GM18520 (cell line): ENCODE results near the gene TEFM.
"Not testable (repeated sequence)": the region's sequence is repeated elsewhere in the genome, so short reads cannot be mapped to it uniquely, and the experiment has no call there.

Experiments used
- ATAC-seq: cut with Tn5 transposase; IDR thresholded peaks from one replicate; pipeline ENCODE4 v1.9.1; 2021; ENCODE audit not compliant: unreplicated experiment

The TEFM gene

GRCh38 chr17:30921544-30922196, 15.6 kb upstream of the TEFM start, which contains the start of gene ADAP2:
TSS of gene ADAP2 (plus strand) at chr17:30921945. CDS start at chr17:30922015, 70 bp downstream.
- ATAC-seq = no peak

- ATAC-seq = no peak
Measured at GRCh38 chr17:30920683-30921543, 14.9 kb upstream of the TEFM start.

GRCh38 chr17:30920282-30920681, 14.2 kb upstream of the TEFM start:
- no peak for ATAC-seq

DNA sequence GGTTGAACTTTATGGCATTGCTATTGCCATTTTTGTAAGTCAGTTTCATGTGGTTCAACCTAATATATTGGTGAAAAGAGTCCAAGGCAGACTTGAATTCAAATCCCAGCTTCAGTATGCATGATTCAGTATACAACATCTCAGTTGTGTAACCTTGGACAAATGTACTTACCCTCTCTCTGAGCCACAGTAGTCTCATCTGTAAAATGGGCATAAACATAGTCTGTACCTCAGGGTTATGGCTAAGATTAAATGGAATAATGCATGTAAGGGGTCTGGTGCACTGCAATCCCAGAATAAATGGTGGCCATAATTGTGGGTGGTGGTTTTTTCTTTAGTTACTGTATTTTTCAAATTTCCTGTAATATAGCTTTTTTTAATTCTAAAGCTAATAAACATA, 11.0 kb upstream of the TEFM start:
- ATAC-seq = no peak

DNA sequence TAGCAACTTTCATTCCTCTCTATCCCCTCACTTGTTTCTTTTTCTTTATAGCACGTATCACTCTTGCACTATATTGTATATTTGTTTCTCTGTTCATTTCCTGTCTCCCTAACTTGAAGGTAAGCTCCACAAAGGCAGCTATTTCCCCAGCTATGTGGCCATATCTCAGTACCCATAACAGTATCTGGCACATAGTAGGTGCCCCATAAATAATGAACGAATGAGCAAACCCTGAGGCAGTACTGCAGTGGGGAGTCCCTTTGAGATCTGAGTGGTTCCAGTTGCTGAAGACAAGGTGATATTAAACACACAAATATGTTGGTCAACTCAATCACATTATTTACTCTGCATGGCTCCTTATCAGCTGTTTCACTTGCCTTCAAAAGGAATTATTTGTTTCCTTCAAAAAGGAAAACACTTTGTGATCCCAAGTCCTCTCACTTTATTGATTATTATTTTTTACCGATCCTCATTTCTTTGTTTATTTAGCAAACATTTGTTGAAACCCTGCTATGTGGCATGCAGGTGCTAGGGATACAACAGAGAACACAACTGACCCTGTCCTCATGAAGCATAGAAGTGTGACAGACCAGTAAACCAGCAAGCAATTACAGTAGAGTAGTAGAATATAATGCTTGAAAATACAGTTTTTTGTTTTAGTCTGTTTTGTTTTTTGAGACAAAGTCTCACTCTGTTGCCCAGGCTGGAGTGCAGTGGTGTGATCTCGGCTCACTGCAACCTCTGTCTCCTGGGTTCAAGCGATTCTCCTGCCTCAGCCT, 10.0 kb upstream of the TEFM start:
- no peak for ATAC-seq

- no peak for ATAC-seq
Measured at GRCh38 chr17:30913955-30914354, 7.9 kb upstream of the TEFM start.

DNA sequence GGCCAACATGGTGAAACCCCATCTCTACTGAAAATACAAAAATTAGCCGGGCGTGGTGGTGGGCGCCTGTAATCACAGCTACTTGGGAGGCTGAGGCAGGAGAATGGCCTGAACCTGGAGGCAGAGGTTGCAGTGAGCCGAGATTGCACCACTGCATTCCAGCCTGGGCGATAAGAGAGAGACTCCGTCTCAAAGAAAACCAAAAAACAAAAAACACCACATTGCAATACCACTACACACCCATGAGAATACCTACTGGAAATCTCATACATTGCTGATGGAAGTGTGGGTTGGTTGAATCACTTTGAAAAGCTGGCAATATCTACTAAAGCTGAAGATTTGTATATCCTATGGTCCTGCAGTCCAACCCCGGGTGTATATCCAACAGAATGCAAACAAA, 4.1 kb upstream of the TEFM start:
- ATAC-seq = not testable (repeated sequence)

DNA sequence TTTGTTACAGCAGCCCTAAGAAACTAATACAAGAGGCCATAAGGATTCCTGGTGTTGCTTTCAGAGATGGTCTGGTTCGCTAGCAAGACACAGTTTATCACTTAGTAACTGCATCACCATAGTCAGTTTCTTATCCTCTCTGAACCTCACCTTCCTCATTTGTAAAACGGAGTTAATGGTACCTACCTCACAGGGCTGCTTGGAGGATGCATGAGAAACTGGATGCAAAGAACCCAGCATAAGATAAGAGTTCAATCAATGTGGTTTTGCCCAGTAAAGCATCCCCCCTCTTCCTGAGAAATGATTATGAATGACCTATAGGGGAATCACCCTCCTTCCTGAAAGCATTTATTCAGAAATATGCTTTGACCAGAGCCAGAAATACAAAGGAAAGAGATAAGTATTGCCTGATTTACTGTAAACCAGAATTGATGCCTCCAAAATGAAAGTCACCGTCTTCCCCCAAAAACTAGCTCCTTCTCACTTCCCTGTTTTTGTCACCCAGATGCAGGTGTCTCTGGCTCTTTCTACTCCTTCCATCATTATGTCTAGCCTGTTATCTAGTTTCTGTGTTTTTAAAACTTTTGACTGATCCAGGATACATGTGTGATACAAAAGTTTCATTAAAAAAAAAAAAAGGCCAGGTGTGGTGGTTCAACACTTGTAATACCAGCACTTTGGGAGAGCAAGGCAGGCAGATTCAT, 2.8 kb upstream of the TEFM start:
- no peak for ATAC-seq

- ATAC-seq = peak; percentile 16
Measured at GRCh38 chr17:30905742-30906100, 317 bp downstream of the TEFM start.

GRCh38 chr17:30897311-30897710, 8.7 kb downstream of the TEFM start:
- no peak for ATAC-seq

DNA sequence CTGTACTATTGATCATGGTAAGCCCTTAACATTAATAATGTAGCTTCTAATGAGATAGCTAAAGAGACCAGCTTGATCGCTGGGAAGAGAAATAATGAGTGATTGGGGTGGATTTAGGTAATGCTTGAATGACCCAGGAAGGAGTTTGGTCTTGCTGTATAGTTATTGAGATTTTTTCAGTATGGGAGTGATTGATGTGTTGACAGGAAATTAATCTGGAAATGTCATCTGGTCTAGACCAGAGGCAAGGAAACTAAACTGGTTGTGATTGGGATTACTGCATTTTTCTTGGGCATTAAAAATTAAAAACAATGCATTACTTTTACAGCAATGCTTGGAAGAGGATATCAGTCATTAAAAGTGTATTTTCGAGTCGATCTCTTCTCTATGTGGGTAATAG, 11.8 kb downstream of the TEFM start:
- no peak for ATAC-seq

DNA sequence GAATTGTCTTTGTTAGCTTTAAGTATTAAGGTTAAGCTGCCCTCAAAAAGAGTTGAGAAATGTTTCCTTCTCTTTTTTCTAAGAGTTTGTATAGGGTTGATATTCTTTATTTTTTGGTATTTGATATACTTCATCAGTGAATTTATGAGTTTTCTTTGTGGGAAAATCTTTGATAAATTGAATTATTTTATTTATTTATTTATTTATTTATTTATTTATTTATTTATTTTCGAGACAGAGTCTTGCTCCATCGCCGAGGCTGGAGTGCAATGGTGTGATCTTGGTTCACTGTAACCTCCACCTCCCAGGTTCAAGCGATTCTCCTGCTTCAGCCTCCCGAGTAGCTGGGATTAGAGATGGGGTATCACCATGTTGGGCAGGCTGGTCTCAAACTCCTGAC, 19.9 kb downstream of the TEFM start:
- ATAC-seq = no peak

DNA sequence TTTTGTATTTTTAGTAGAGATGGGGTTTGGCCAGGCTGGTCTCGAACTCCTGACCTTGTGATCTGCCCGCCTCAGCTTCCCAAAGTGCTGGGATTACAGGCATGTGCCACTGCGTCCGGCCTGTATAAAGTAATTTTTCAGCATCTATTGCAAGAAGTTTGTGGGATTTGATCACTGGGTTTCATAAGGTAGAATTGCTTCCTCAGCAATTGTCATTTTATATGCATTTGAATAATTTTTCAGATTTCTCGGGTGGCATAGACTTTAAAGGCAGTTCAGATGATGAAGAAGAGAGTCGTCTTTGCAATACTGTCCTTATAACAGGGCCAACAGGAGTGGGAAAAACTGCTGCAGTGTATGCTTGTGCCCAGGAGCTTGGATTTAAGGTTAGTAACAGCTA, 37.0 kb downstream of the TEFM start:
- no peak for ATAC-seq

GRCh38 chr17:30864636-30865035, 41.4 kb downstream of the TEFM start:
- ATAC-seq = no peak

- ATAC-seq = no peak
Measured at GRCh38 chr17:30858556-30859250, 47.3 kb downstream of the TEFM start.

GRCh38 chr17:30854146-30854545, 51.9 kb downstream of the TEFM start:
- ATAC-seq = no peak
